NOMO-1 (cell line): ENCODE results near the gene PDZD4.

Experiments used
- DNase-seq, 2 experiments: peaks; one replicate each; lab custom pipeline; 2025; ENCODE audit not compliant: unreplicated experiment in 2 of 2; lab: John Stamatoyannopoulos, UW

PDZD4 gene

GRCh38 chrX:153792368-153792767, 38.0 kb downstream of the PDZD4 start:
- DNase-seq = no peak

- DNase-seq = no peak
Observed at GRCh38 chrX:153791104-153791852, 39.1 kb downstream of the PDZD4 start.

- DNase-seq = no peak
Observed at GRCh38 chrX:153789654-153790053, 40.7 kb downstream of the PDZD4 start.

DNA sequence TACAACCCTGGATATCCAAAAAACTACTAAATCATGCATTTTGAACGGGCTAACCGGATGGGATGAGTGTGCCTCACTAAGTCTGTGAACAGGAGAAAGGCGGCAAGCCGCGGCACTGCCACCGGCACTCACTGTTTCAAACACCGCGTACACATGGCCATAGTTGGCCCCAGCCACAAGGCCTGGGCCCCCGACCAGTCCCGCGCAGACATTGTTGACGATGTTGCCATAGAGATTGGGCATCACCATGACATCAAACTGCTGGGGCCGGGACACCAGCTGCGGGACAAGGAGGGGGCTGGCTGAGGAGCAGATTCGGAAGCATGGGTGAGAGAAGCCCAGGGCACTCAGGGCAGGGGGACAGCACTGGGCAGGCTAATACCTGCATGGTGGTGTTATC, 43.7 kb downstream of the PDZD4 start:
- no peak for DNase-seq

DNA sequence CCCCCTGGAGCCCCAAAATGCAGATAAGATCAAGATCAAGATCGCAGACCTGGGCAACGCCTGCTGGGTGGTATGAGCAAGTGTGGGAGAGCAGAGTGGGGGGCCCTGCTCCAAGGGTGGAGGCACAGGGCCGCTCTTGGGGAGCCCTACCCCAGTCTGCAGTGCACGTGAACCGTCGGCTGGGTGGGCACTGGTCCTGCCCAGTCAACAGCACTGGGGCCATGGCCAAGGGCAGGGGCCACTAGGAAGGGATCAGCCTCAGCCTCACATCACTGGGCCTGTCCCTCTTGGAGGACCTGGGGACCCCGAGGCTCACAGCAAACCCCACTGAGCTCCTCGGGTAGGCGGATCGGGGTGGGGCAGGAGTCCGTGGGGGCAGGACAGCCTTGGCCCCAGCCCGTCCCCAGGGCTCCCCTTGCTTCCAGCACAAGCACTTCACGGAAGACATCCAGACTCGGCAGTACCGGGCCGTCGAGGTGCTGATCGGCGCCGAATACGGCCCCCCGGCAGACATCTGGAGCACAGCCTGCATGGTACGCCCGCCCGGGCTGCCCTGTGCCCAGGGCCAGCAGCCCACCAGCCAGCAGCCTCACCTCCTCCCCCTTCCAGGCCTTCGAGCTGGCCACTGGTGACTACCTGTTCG, 45.9 kb downstream of the PDZD4 start:
- DNase-seq = no peak

DNA sequence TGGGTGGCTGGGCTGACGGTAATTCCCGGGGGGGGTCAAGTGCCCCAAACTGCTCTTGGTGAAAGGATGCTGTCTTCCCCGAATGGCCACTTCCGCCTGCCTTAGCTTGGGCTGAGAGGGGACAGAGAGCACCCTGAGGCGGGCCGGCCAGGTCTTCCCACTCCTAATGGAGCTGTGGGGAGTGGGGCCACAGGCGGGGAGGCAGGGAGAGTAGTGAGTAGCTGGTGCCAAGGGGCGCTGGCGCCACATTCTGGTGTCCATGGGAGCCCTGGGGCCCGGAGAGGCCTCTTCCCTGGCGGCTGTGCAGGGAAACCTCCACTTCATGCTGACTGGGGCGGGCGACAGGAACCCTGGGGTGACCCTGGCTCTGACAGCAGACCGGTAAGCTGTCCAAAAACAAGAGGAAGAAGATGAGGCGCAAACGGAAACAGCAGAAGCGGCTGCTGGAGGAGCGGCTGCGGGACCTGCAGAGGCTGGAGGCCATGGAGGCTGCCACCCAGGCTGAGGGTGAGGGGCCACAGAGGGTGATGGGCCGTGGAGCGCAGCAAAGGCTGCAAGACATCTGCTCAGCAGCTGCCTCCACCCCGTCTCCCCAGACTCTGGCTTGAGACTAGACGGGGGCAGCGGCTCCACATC, 46.8 kb downstream of the PDZD4 start:
- DNase-seq = no peak

- no peak for DNase-seq
Observed at GRCh38 chrX:153782871-153783270, 47.5 kb downstream of the PDZD4 start.

DNA sequence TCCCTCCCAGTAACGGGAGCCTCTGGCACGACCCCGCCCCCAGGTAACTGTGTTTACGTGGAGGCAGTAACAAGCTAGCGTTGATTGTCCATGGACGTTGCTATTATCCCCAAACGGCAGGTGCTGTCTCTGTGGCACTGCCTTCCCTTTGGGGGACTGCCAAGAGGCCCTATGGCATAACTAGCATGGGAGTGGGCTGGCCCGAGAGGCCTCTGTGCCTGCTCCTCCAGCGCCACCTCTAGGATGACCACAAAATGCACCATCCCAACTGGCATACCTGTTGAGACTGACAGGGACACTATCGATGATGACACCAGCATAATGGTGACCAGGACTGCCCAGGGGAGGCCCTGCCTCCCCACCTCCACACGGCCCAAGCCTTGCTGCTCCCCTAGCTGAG, 48.0 kb downstream of the PDZD4 start:
- no peak for DNase-seq

GRCh38 chrX:153781428-153782047, 48.8 kb downstream of the PDZD4 start:
- no peak for DNase-seq

GRCh38 chrX:153780678-153781427, 49.5 kb downstream of the PDZD4 start, which contains the start of gene SRPK3:
Gene SRPK3 (plus strand): TSS chrX:153781041. CDS start chrX:153781087, 46 bp downstream.
- no peak for DNase-seq

- DNase-seq = no peak
Observed at GRCh38 chrX:153779891-153780677, 50.3 kb downstream of the PDZD4 start.

GRCh38 chrX:153778684-153779101, 51.7 kb downstream of the PDZD4 start:
- no peak for DNase-seq

- no peak for DNase-seq
Observed at GRCh38 chrX:153778181-153778580, 52.2 kb downstream of the PDZD4 start.

GRCh38 chrX:153777261-153778090, 52.9 kb downstream of the PDZD4 start:
- no peak for DNase-seq

GRCh38 chrX:153776611-153777045, 53.7 kb downstream of the PDZD4 start:
- no peak for DNase-seq

GRCh38 chrX:153776120-153776599, 54.2 kb downstream of the PDZD4 start:
- DNase-seq = no peak

DNA sequence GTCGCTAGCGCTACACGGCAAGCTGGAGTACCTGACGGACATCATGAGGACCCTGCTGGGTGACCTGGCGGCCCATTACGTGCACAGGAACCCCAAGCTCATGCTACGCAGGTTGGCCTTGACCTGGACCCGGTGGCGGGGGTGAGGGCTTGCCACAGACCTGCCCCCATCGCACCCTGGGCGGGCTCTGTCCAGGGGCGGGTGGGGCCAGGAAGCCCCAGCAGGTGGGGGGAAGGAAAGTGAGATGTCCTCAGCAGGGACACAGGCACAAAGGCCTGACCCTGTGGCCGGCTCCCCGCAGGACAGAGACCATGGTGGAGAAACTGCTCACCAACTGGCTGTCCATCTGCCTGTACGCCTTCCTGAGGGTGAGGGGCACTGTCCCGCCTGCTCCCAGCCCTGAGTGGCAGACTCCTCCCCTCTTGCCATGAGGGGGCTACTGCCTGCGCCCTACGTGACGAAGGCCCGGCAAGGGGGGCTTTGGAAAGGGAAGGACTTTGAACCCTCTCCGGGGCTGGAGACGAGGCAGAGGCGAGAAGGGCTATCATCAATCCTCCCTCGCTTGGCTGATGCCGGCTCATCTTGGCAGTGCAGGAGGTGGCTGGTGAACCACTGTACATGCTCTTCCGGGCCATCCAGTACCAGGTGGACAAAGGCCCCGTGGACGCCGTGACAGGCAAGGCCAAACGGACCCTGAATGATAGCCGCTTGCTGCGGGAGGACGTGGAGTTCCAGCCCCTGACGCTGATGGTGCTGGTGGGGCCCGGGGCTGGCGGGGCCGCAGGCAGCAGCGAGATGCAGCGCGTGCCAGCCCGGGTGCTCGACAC, 54.8 kb downstream of the PDZD4 start:
- DNase-seq = no peak
